NCI-H2171 treated with DMSO at 0.1 percent for 48 hours (cell line): ENCODE measurements around the gene SLC1A2.

ENCODE experiments used
- DNase-seq: peaks from one replicate; lab custom pipeline; 2025; lab: John Stamatoyannopoulos, UW

Gene SLC1A2

DNA sequence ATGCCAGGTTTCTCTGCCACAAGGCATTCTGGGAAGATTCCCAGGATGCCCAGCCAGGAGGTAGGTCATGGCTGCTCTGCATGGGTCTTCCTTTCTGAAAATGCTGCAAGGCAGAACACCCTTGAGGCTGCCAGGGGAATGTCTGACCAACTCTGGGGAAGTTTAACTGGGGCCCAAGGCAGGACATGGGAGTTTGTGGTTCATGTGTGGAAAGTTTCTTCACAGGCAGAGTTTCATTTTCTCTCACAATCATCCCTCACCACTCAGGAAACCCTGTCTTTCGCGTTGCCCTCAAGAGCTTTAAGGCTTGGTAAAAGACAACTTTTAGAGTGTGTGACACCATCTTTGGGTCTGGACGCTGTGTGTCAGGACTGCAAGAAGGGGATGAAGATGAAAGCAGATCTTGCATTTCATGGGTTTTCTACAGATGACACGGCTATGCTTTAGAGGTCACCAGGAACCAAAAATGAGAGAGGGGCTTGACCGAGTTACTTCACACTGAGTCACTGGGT, 146.9 kb downstream of the SLC1A2 start:
- DNase-seq = no peak

GRCh38 chr11:35271031-35271430, 148.3 kb downstream of the SLC1A2 start:
- DNase-seq = no peak

- DNase-seq = no peak
These were observed 149.0 kb downstream of the SLC1A2 start for GRCh38 chr11:35270342-35270741.

- DNase-seq = no peak
These were observed 151.9 kb downstream of the SLC1A2 start for GRCh38 chr11:35267504-35267903.

GRCh38 chr11:35265755-35266454, 153.5 kb downstream of the SLC1A2 start:
- no peak for DNase-seq

GRCh38 chr11:35262735-35263134, 156.6 kb downstream of the SLC1A2 start:
- no peak for DNase-seq

DNA sequence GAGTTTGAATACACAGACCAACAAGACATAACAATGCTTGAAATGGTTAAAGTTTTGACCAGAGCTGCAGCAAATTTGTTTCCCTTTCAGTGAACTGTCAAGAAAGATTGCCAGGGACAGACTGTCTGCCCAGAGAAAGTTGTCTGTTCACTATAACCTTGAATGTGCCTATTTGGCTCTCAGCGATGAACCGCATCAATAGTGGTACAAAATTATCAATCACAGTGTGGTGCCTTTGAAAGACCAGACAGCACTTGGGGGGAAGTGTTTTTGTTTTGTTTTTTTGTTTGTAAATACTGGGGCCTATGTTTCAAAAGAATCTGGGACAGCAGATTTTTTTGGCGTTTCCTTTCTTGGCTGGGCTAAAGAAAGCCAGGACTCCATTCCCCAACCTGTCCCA, 157.3 kb downstream of the SLC1A2 start:
- DNase-seq = no peak

DNA sequence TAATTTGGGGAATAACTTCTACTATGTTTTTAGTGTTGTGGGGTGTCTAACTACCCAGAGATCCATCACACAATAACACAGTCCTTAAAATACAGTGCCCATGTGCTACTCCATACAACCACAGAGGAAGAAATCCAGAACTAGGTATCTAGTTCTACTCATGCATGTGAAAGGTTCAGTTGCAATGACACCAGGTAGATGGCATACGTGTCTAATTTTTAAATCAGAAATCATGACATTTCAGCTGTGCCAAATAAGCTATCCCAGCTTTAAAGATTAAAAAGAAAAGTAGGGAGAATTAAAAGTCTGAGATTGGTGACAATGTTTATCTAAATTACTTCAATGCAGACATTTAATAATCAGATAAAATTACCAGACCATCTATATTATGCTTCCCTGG, 158.2 kb downstream of the SLC1A2 start:
- DNase-seq = no peak

DNA sequence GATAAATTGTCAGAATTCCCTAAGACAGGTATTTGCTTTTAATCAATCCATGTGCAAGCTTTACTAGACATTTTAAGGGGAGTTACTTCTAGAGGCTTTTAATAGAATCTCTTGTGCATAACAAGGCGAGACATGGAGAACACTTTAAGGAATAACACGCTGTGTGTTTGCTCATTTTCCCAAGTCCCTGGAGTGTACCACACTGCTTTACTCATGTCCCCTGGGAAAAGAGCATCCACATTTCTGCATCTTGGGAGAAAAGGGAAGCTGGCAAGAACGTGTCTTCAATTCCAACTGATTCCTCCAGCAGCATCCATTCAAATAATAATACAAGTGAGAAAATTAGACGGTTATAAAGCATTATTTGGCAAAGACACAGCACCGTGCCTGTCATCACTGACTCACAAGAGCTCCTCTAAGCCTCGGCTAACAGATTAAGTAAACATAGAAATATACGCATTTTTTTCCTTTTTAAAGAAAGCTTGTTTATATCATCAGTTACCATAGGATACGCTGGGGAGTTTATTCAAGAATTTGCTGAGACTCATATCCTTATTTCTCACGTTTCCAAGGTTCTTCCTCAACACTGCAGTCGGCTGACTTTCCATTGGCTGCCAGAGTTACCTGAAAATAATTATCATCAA, 158.9 kb downstream of the SLC1A2 start:
- no peak for DNase-seq

GRCh38 chr11:35259529-35259928, 159.8 kb downstream of the SLC1A2 start:
- DNase-seq = no peak

DNA sequence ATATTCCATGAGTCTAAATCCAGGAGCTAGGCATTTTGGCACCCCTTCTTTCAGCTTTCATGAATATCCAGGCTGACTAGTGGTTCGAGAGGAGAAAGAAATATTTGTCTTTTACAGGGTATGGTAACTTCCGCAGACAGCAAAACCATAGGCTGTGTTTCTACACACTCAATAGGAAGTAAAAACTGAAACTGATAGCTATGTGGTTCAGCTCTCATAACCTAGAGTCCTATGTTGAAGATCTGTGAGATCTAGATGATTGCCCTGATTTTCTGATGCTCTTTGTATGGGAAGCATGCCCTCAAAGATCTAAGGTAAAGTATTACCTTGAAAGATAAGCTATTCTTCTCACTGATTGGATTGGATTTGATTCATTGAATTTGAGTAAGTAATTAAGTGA, 162.1 kb downstream of the SLC1A2 start:
- DNase-seq = no peak

- DNase-seq = no peak
These were observed 163.1 kb downstream of the SLC1A2 start for GRCh38 chr11:35256296-35256695.

GRCh38 chr11:35255514-35255913, 163.8 kb downstream of the SLC1A2 start:
- no peak for DNase-seq

DNA sequence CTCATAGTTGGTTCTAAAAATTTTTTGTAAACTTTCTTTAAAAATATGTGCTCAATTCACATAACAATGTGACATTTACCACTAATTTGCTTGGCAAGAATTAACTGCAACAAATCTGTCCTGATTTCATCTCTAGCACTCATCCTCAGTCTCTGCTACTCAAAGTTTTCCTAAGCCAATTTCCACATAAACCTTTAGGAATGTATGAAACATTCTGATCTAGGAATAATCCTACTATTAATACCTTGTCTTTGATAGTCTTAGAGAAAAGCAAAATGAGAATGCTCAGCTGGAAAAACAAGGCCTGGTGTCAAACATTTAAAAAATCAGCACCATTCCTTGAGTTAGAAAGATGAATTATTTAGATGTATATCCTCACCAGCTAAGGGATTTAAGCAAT, 166.1 kb downstream of the SLC1A2 start:
- no peak for DNase-seq

- no peak for DNase-seq
These were observed 168.7 kb downstream of the SLC1A2 start for GRCh38 chr11:35250621-35251020.

GRCh38 chr11:35250192-35250591, 169.2 kb downstream of the SLC1A2 start:
- no peak for DNase-seq

DNA sequence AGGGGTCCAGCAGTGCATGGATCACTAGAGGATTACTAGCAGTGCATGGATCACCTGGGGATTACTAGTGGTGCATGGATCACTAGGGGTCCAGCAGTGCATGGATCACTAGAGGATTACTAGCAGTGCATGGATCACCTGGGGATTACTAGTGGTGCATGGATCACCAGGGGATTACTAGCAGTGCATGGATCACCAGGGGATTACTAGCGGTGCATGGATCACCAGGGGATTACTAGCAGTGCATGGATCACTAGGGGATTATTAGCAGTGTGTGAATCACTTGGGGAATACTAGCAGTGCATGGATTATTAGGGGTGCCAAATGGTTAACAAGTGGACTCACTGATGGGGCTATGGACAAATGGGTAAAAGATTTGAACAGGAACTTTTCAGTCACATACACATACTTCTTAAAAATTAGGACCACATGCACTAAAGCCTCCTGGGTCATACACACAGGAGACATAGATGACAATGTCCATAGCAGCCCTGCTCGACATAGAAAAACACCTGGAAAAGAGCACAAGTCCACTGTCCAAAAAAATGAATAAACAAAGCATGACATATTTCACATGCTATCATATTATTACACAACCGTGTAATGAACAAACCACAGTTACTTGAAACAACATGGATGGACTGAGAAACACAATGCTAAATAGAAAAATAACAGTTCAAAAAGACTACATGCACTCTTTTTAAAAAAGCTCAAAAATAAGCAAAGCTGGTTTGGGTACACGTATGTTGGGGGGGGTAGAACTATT, 170.6 kb downstream of the SLC1A2 start:
- no peak for DNase-seq

DNA sequence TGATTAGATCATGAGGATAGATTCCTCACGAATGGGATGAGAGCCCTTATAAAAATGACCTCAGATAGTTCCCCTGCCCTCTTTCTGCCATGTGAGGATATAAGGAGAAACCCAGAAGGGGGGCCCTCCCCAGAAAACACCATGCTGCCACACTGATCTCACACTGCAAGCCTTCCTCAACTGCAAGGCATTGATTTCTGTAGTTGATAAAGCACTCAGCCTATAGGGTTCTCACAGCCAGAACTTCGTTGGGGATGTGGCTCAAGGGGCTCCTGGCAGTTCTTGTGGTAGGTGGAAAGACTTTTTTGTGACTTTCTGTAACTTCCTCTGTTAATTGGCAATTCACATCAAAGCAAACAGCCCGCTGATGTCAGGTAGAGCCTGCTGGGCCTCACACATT, 171.5 kb downstream of the SLC1A2 start:
- no peak for DNase-seq

GRCh38 chr11:35247428-35247827, 171.9 kb downstream of the SLC1A2 start:
- DNase-seq = no peak

DNA sequence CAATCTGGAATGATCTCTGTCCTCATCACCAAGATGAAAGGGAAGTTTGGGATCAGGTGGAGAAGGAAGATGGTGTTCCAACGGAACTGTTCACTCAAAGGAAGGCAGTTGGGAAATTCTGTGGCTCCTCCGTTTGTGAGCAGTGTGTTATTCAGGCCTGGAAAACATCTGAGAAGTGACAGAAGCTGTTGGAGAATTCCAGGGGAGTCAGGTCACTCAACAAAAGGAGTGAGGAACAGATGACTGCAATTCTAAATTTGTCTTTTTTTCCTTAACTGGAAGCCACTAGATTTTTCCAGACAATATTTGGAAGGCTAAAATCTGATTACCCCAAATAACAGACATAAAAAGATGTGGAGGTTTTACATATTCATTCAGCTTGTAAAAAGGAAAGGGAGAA, 172.6 kb downstream of the SLC1A2 start:
- DNase-seq = no peak

DNA sequence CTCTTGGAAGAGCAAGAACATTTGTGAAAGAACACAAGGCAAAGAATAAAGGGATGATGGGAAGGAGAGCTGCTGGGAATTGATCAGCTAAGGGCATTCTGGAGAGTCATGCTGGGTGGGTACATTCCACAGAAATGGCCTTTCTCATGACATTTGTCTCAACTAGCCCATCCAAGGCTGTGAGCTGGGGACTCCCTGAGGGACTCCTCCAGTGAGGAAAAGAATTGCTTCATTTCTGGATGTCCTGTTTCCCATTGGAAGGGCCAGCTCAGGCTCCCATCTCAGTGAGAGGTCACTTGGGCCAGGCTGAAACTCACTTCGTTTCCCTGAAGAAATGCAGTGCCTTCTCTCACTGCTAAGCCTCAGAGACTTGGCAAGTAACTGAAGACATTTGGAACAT, 173.6 kb downstream of the SLC1A2 start:
- no peak for DNase-seq

DNA sequence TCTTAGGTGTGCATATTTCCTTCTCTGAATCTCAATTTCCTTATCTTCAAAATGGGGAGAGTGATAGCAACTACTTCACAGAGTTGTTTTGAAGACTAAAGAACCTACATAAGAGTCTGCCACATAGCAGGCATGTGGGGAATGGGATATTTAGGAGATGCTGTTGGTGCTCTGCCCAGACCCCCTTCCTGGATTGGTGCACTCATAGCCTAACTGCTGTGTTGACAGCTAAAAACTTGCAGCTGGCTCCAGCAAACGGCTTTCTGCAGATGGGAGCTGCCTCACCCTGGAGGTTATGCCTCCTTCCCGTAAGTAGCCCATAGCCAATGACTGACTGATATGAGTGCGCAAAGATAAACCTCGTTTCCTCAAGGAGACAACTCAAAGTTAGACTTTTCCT, 174.3 kb downstream of the SLC1A2 start:
- DNase-seq = no peak

DNA sequence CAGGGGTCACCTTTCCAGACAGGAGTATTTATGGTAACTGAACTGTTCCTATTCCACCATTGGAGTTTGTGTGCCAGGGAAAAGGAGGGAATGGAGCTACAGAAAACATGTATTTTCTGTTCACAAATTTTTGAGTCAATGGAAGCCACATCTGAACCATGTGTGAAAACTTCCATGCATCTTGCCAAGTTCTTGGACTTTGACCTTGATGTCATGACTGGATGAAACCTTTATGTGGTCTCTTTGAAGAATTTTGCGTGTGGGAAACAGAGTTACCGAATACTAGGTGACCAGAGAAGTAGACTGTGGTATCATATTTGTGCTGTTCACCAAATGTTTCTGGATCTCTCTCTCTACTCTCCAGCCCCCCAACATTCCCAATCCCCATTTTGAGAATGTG, 175.6 kb downstream of the SLC1A2 start:
- DNase-seq = no peak
